H9 (cell line): ENCODE results near the gene ADAM20. TPM values are rescaled to one million over a fixed set of nuclear protein-coding genes. Genes with fewer than 3 reads are reported as not detected.

Experiments used
- DNase-seq: peaks from one replicate; pipeline ENCODE4 v3.0.0-alpha.2; 2017
- H2AFZ ChIP-seq: one replicate; pipeline ENCODE4 v1.6.1; 2013; ENCODE audit warnings: mild to moderate bottlenecking, low read length, control low read depth, moderate library complexity
- H2AK5ac ChIP-seq: 2 replicates; pipeline ENCODE4 v1.6.1; 2013; ENCODE audit warnings: low read length, control low read depth, mixed read lengths; ENCODE audit not compliant: insufficient read length
- H2BK120ac ChIP-seq: one replicate; pipeline ENCODE4 v1.6.1; 2013; ENCODE audit warnings: low read depth, mild to moderate bottlenecking, low read length, control low read depth, inconsistent platforms; ENCODE audit not compliant: poor library complexity, severe bottlenecking
- H2BK12ac ChIP-seq: 2 replicates; pipeline ENCODE4 v1.6.1; 2013; ENCODE audit warnings: low read length, control low read depth, mixed read lengths, low read depth; ENCODE audit not compliant: insufficient read length
- H2BK15ac ChIP-seq: 2 replicates; pipeline ENCODE4 v1.6.1; 2013; ENCODE audit warnings: low read depth, low read length, control low read depth
- H2BK20ac ChIP-seq: one replicate; pipeline ENCODE4 v1.6.1; 2013; ENCODE audit warnings: low read depth, mild to moderate bottlenecking, low read length, control low read depth, inconsistent platforms; ENCODE audit not compliant: poor library complexity, severe bottlenecking
- H2BK5ac ChIP-seq: 2 replicates; pipeline ENCODE4 v1.6.1; 2013; ENCODE audit warnings: low read length, control low read depth, mixed read lengths; ENCODE audit not compliant: insufficient read length
- H3K14ac ChIP-seq: 2 replicates; pipeline ENCODE4 v1.6.1; 2013; ENCODE audit warnings: low read length, control low read depth; ENCODE audit not compliant: insufficient read depth
- H3K18ac ChIP-seq: 2 replicates; pipeline ENCODE4 v1.6.1; 2013; ENCODE audit warnings: low read depth, mild to moderate bottlenecking, mixed read lengths, low read length, control low read depth; ENCODE audit not compliant: insufficient read length
- H3K23ac ChIP-seq: 2 replicates; pipeline ENCODE4 v1.6.1; 2013; ENCODE audit warnings: low read length, control low read depth, mixed read lengths, low read depth; ENCODE audit not compliant: insufficient read length
- H3K23me2 ChIP-seq: 2 replicates; pipeline ENCODE4 v1.6.1; 2013; ENCODE audit warnings: low read depth, mild to moderate bottlenecking, mixed read lengths, low read length, control low read depth; ENCODE audit not compliant: insufficient read length, poor library complexity, severe bottlenecking
- H3K27ac ChIP-seq: 2 replicates; pipeline ENCODE4 v1.5.1; 2013; ENCODE audit warnings: low read length, control low read depth, mixed read lengths, low read depth; ENCODE audit not compliant: insufficient read length
- H3K27me3 ChIP-seq: 2 replicates; pipeline ENCODE4 v1.6.1; 2013; ENCODE audit warnings: low read length, control low read depth, inconsistent platforms; ENCODE audit not compliant: insufficient read depth
- H3K4ac ChIP-seq: 2 replicates; pipeline ENCODE4 v1.6.1; 2013; ENCODE audit warnings: low read depth, mild to moderate bottlenecking, control low read depth, inconsistent platforms, low read length, moderate library complexity
- H3K4me1 ChIP-seq: 2 replicates; pipeline ENCODE4 v1.6.1; 2013; ENCODE audit warnings: low read length, control low read depth, inconsistent platforms; ENCODE audit not compliant: insufficient read depth
- H3K4me2 ChIP-seq: 2 replicates; pipeline ENCODE4 v1.6.1; 2013; ENCODE audit warnings: low read length, control low read depth, mixed read lengths; ENCODE audit not compliant: insufficient read length, insufficient read depth
- H3K56ac ChIP-seq: 2 replicates; pipeline ENCODE4 v1.6.1; 2013; ENCODE audit warnings: low read depth, mild to moderate bottlenecking, mixed read lengths, low read length, control low read depth; ENCODE audit not compliant: insufficient read length
- H3K79me1 ChIP-seq: 2 replicates; pipeline ENCODE4 v1.6.1; 2013; ENCODE audit warnings: low read depth, mild to moderate bottlenecking, moderate library complexity, low read length, control low read depth, inconsistent platforms; ENCODE audit not compliant: insufficient read depth, poor library complexity, severe bottlenecking
- H3K79me2 ChIP-seq: 2 replicates; pipeline ENCODE4 v1.6.1; 2013; ENCODE audit warnings: low read length, control low read depth, inconsistent platforms; ENCODE audit not compliant: insufficient read depth
- H3K9ac ChIP-seq: 2 replicates; pipeline ENCODE4 v1.6.1; 2013; ENCODE audit warnings: low read length, control low read depth, mixed read lengths; ENCODE audit not compliant: insufficient read length; ENCODE audit errors: extremely low read depth
- H3K9me3 ChIP-seq: one replicate; pipeline ENCODE4 v1.6.1; 2013; ENCODE audit warnings: low read depth, low read length, inconsistent platforms; ENCODE audit not compliant: control insufficient read depth
- H3T11ph ChIP-seq: one replicate; pipeline ENCODE4 v1.6.1; 2013; ENCODE audit warnings: mild to moderate bottlenecking, low read length, control low read depth, inconsistent platforms
- H4K20me1 ChIP-seq: one replicate; pipeline ENCODE4 v1.6.1; 2013; ENCODE audit not compliant: control insufficient read depth, insufficient read length, insufficient read depth
- H4K5ac ChIP-seq: 2 replicates; pipeline ENCODE4 v1.6.1; 2013; ENCODE audit warnings: low read depth, mild to moderate bottlenecking, mixed read lengths, low read length, control low read depth; ENCODE audit not compliant: insufficient read length
- H4K8ac ChIP-seq: replicated peaks from 2 replicates; pipeline ENCODE4 v1.6.1; 2013; ENCODE audit warnings: low read length, control low read depth, mixed read lengths, low read depth; ENCODE audit not compliant: insufficient read length
- H4K91ac ChIP-seq: 2 replicates; pipeline ENCODE4 v1.6.1; 2013; ENCODE audit warnings: low read depth, mild to moderate bottlenecking, moderate library complexity, mixed read lengths, low read length, control low read depth; ENCODE audit not compliant: insufficient read length
- H3K27ac Mint-ChIP-seq, 3 experiments: 2 replicates in 2 of 3; 3 replicates in 1 of 3; pipeline ENCODE4 v1.8.0; 2020 to 2021; ENCODE audit warnings: mixed read lengths in 3 of 3, mild to moderate bottlenecking in 1 of 3, moderate library complexity in 1 of 3
- H3K27me3 Mint-ChIP-seq: 2 replicates; pipeline ENCODE4 v1.8.0; 2021; ENCODE audit warnings: low read depth, mild to moderate bottlenecking, moderate library complexity, mixed read lengths
- H3K36me3 Mint-ChIP-seq, 3 experiments: 2 replicates in 2 of 3; 3 replicates in 1 of 3; pipeline ENCODE4 v1.8.0; 2020 to 2021; ENCODE audit warnings: low read depth in 3 of 3, mixed read lengths in 3 of 3; ENCODE audit not compliant: insufficient read depth in 1 of 3
- H3K4me1 Mint-ChIP-seq, 2 experiments: 2 replicates each; pipeline ENCODE4 v1.8.0; 2020; ENCODE audit warnings: mixed read lengths in 2 of 2
- H3K4me3 Mint-ChIP-seq, 2 experiments: 2 replicates in 1 of 2; 3 replicates in 1 of 2; pipeline ENCODE4 v1.8.0; 2020 to 2021; ENCODE audit warnings: mild to moderate bottlenecking in 2 of 2, mixed read lengths in 2 of 2, moderate library complexity in 1 of 2
- H3K9me3 Mint-ChIP-seq, 2 experiments: 2 replicates in 1 of 2; 3 replicates in 1 of 2; pipeline ENCODE4 v1.8.0; 2020; ENCODE audit warnings: mild to moderate bottlenecking in 2 of 2, mixed read lengths in 2 of 2, moderate library complexity in 1 of 2
- CTCF ChIP-seq: fragments of 200-600 bp; sonication (generic); conservative IDR thresholded peaks from 3 replicates; pipeline ENCODE4 v1.8.0; 2021; ENCODE audit warnings: antibody characterized with exemption, mild to moderate bottlenecking
- WGBS: extraction: QIAGEN DNeasy Blood & Tissue Kit; methylation state at CpG from one replicate; pipeline ENCODE4 v1.1.7; 2013; ENCODE audit warnings: missing lambda C conversion rate, low lambda C conversion rate, mixed read lengths; ENCODE audit not compliant: insufficient read length; ENCODE audit errors: extremely low coverage; 5-methylcytosine and 5-hydroxymethylcytosine counted together
- total RNA-seq: library from RNA; stranded (reverse); gene quantifications from 2 replicates; pipeline ENCODE4 v1.2.1, GENCODE V29; 2021

ADAM20 gene
- total RNA-seq, 1 experiment from 2014 or later = 0.28 TPM

- no peaks in the 10 kb centered on the region for H3K23me2 ChIP-seq
- no peak overlapping the region for H2AK5ac ChIP-seq
- H3K18ac ChIP-seq = no peak overlapping the region
- no peak overlapping the region for H3K4ac ChIP-seq
- no peak overlapping the region for H4K8ac ChIP-seq
- H3K23ac ChIP-seq = no peak overlapping the region
- H3K36me3 Mint-ChIP-seq = peaks cover 5 to 16% (median 7%) of the 10 kb centered on the region in 3 experiments; a peak in 6 of 7 replicates
- H3K14ac ChIP-seq = no peak overlapping the region
- no peak overlapping the region for H3K27ac ChIP-seq
- H3K9me3 Mint-ChIP-seq = peaks cover 16 to 18% of the 10 kb centered on the region in 2 experiments
- no peaks in the 10 kb centered on the region for H3K9me3 ChIP-seq
- H4K91ac ChIP-seq = no peak overlapping the region
- H2BK15ac ChIP-seq = no peak overlapping the region
- no peak overlapping the region for H3K27ac Mint-ChIP-seq
- H3K27me3 Mint-ChIP-seq = no peaks in the 10 kb centered on the region
- H3K27me3 ChIP-seq = no peaks in the 10 kb centered on the region
- no peaks in the 10 kb centered on the region for H3K79me1 ChIP-seq
- no peak overlapping the region for H2BK120ac ChIP-seq
- peaks cover 2% of the 10 kb centered on the region in 2 experiments; a peak in 2 of 4 replicates for H3K4me1 Mint-ChIP-seq
- no peak for DNase-seq
- no peak for TF ChIP-seq CTCF
- H3K4me2 ChIP-seq = no peak overlapping the region
- H2AFZ ChIP-seq = no peak overlapping the region
- H3K4me1 ChIP-seq = no peaks in the 10 kb centered on the region
- no peak overlapping the region for H2BK5ac ChIP-seq
- no peak overlapping the region for H3T11ph ChIP-seq
- no peaks in the 10 kb centered on the region for H4K20me1 ChIP-seq
- no peak overlapping the region for H2BK12ac ChIP-seq
- H3K79me2 ChIP-seq = no peaks in the 10 kb centered on the region
- H2BK20ac ChIP-seq = no peak overlapping the region
- H3K4me3 Mint-ChIP-seq = no peak overlapping the region
- no peak overlapping the region for H4K5ac ChIP-seq
- H3K56ac ChIP-seq = no peak overlapping the region
- no peak overlapping the region for H3K9ac ChIP-seq
- WGBS = no CpG with 5 or more reads among the region's 3 CpGs
Observed at GRCh38 chr14:70515811-70516210, 19.0 kb downstream of the ADAM20 start.
